ENCODE measurements around the gene SSR1.
"Not testable (repeated sequence)": the region's sequence is repeated elsewhere in the genome, so short reads cannot be mapped to it uniquely, and the experiment has no call there.

Gene SSR1

GRCh38 chr6:7316658-7317533, 3.9 kb upstream of the SSR1 start:
- DNase-seq = no peak

- DNase-seq = no peak
Observed at GRCh38 chr6:7315948-7316365, 3.0 kb upstream of the SSR1 start.

GRCh38 chr6:7315087-7315947, 2.3 kb upstream of the SSR1 start:
- not testable (repeated sequence) for DNase-seq

- no peak for DNase-seq
Observed at GRCh38 chr6:7314414-7314813, 1.4 kb upstream of the SSR1 start.

- DNase-seq = no peak
Observed at GRCh38 chr6:7313505-7314165, 636 bp upstream of the SSR1 start.

- no peak for DNase-seq
Observed at GRCh38 chr6:7311917-7312615, 933 bp downstream of the SSR1 start.

- DNase-seq = no peak
Observed at GRCh38 chr6:7311176-7311575, 1.8 kb downstream of the SSR1 start.

GRCh38 chr6:7309050-7309449, 3.9 kb downstream of the SSR1 start:
- DNase-seq = no peak

GRCh38 chr6:7307533-7307932, 5.5 kb downstream of the SSR1 start:
- no peak for DNase-seq

- DNase-seq = no peak
Observed at GRCh38 chr6:7304821-7305220, 8.2 kb downstream of the SSR1 start.

- DNase-seq = no peak
Observed at GRCh38 chr6:7301702-7302101, 11.3 kb downstream of the SSR1 start.

GRCh38 chr6:7300926-7301325, 12.1 kb downstream of the SSR1 start:
- DNase-seq = no peak

GRCh38 chr6:7298113-7298512, 14.9 kb downstream of the SSR1 start:
- no peak for DNase-seq

GRCh38 chr6:7296602-7297001, 16.4 kb downstream of the SSR1 start:
- DNase-seq = no peak

GRCh38 chr6:7295916-7296315, 17.1 kb downstream of the SSR1 start:
- no peak for DNase-seq

- no peak for DNase-seq
Observed at GRCh38 chr6:7292596-7293255, 20.3 kb downstream of the SSR1 start.

GRCh38 chr6:7290079-7290478, 22.9 kb downstream of the SSR1 start:
- no peak for DNase-seq

- no peak for DNase-seq
Observed at GRCh38 chr6:7285416-7285815, 27.6 kb downstream of the SSR1 start.

GRCh38 chr6:7283676-7284075, 29.3 kb downstream of the SSR1 start:
- no peak for DNase-seq

- DNase-seq = no peak
Observed at GRCh38 chr6:7282097-7282906, 30.7 kb downstream of the SSR1 start.

GRCh38 chr6:7276199-7276524, 36.8 kb downstream of the SSR1 start:
- no peak for DNase-seq
